GM12872 (cell line): ENCODE data around the gene IFT81.

Experiments used
- CTCF ChIP-seq: IDR thresholded peaks from 3 replicates; pipeline ENCODE4 v1.5.1; 2011; ENCODE audit warnings: low read depth, mild to moderate bottlenecking, low read length, moderate library complexity; ENCODE audit not compliant: insufficient read depth

IFT81 gene

GRCh38 chr12:110252716-110253115 is 128.6 kb downstream of the IFT81 start:
- no peak for TF ChIP-seq CTCF

- TF ChIP-seq CTCF: no peak
Observed at GRCh38 chr12:110253176-110253575, 129.0 kb downstream of the IFT81 start.

- TF ChIP-seq CTCF: no peak
Observed at GRCh38 chr12:110254971-110255540, 130.9 kb downstream of the IFT81 start.

- TF ChIP-seq CTCF: no peak
Observed at GRCh38 chr12:110256780-110257431, 132.7 kb downstream of the IFT81 start.

GRCh38 chr12:110258466-110258865 is 134.3 kb downstream of the IFT81 start:
- no peak for TF ChIP-seq CTCF

- TF ChIP-seq CTCF: no peak
Observed at GRCh38 chr12:110262442-110263388, 138.6 kb downstream of the IFT81 start.

- TF ChIP-seq CTCF: no peak
Observed at GRCh38 chr12:110266381-110266960, 142.3 kb downstream of the IFT81 start.
